Mammary epithelial cell (primary cell): ENCODE measurements around the gene LPP.

Experiments
- EZH2 ChIP-seq: IDR thresholded peaks from 2 replicates; pipeline ENCODE4 v1.6.1; 2012; ENCODE audit warnings: low read length, inconsistent platforms, borderline replicate concordance
- TF ChIP-seq, protein P1 (sequence below), 2 donors: IDR thresholded peaks in 1 of 2; conservative IDR thresholded peaks in 1 of 2; 2 replicates each; pipeline ENCODE4 v1.5.1; 2011 to 2012; ENCODE audit warnings: inconsistent platforms in 2 of 2, low read length in 2 of 2, mild to moderate bottlenecking in 2 of 2, control low read depth in 1 of 2, low read depth in 1 of 2; ENCODE audit not compliant: insufficient read depth in 1 of 2; ENCODE audit errors: extremely low read depth in 1 of 2

DNA sequence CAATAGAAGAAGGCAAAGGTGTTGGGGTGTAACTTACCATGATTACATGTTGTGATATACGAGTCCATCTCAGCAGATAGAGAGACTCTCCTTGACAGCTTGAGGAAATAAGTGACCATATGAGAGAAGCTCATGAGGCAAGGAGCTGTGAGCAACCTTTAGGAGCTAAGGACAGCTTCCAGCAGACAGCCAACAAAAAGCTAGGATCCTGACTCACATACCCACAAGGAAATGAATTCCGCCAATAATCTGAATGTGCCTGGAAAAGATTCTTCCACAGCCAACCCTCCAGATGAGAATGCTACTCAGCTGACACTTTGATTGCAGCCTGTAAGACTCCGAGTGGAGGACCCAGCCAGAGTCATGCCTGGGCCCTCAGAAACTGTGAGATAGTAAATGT is 678.2 kb downstream of the LPP start:
- TF ChIP-seq, protein P1, sequence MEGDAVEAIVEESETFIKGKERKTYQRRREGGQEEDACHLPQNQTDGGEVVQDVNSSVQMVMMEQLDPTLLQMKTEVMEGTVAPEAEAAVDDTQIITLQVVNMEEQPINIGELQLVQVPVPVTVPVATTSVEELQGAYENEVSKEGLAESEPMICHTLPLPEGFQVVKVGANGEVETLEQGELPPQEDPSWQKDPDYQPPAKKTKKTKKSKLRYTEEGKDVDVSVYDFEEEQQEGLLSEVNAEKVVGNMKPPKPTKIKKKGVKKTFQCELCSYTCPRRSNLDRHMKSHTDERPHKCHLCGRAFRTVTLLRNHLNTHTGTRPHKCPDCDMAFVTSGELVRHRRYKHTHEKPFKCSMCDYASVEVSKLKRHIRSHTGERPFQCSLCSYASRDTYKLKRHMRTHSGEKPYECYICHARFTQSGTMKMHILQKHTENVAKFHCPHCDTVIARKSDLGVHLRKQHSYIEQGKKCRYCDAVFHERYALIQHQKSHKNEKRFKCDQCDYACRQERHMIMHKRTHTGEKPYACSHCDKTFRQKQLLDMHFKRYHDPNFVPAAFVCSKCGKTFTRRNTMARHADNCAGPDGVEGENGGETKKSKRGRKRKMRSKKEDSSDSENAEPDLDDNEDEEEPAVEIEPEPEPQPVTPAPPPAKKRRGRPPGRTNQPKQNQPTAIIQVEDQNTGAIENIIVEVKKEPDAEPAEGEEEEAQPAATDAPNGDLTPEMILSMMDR (conservative IDR thresholded peaks at IDR 0.05 in 1 of 2, IDR thresholded peaks at IDR 0.05 in 1 of 2; ENCODE audit: extremely low read depth in 1 of 2, insufficient read depth in 1 of 2, low read depth in 1 of 2, low read length in 2 of 2): no peak
- no peak for TF ChIP-seq EZH2
